GM19324 (cell line): ENCODE measurements around the gene ARMC2.
"Not testable (repeated sequence)": the region's sequence is repeated elsewhere in the genome, so short reads cannot be mapped to it uniquely, and the experiment has no call there.

Experiments used
- ATAC-seq: cut with Tn5 transposase; IDR thresholded peaks from one replicate; pipeline ENCODE4 v1.9.1; 2021; ENCODE audit warnings: mild to moderate bottlenecking, moderate library complexity; ENCODE audit not compliant: unreplicated experiment, low FRiP score

ARMC2 gene

DNA sequence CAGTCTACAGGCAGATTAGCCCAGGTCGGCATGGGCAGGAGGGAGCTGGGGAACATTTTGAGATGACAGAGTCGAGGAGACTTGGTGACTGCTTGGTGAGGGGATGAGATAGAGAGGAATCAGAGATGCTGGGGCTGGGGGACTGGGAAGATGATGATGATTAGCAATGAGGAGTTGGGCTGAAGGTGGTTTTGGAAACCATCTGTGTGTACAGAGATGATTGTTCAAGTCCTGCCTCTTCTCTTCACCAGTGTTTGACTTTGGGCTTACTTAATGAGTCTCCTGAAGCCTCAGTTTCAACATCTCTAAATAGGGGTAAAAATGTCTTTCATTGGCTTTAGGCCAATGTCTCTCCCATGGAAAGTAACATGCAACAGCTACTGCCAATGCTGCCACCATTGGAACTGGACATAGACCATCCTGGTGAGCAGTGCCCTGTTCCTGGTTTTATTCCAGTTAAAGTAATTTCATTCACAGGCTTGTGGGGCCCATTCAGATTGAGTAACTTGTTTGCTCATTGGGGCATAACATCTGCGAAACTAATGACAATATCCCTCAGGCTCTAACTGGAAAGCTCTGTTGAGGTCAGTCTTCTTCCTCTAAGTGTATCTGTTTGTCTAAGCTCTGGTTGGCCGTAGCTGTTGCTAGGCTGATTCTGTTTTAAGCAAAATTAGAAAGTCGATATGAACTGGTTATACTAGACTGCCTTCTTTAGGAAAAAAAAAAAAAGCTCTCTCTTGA lies 99.1 kb downstream of the ARMC2 start:
- ATAC-seq: no peak

DNA sequence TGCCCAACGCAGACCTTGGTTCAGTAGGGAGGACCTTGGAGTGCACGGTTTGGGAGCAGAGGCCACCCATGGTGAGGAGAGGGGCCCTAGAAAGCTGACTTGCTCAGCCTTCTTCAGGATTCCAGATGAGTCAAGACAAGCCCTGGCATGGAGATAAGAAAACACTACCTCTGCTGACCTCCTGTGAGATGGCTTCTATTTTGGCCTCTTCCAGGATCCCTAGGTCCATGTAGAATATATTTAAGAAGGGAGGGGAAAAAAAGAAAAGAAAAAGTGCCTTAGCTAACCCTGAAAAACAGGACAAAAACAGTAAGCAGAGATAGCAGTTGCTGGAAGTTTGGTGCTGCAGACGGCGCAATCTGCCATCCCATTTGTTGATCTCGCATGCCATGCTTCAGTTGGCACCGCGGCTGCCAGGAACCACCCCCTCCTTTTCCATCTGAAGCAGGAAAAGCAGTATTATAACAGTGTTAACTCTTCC lies 100.0 kb downstream of the ARMC2 start:
- ATAC-seq: no peak

DNA sequence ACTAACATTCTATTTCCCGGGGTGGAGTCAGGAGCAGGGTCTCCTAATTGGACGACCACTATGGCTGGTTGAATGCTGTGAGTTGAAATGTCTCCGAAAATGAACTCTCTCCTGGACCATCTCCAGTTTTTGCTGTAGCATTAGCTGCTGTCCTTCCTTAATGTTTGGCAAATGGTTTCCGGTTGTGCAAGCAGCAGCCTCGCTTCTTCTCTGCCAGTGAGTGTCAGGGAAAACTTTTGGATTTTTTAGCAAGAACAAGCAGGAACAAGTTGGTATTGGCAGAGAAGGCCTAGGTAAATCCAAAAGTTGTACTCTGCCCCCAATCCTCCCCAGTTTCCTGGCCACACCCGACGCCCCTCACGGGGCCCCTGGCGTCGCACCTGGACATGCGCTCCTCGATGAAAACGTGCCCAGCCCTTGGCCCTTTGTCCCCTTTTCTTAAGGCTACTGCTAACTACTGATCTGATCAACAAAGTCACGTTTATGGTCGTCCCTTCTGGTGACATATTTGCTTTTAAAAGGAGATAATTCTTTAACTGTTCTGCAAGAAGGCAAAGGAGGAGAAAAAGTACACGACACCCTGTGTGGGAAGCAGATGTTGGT lies 103.2 kb downstream of the ARMC2 start:
- ATAC-seq: no peak

DNA sequence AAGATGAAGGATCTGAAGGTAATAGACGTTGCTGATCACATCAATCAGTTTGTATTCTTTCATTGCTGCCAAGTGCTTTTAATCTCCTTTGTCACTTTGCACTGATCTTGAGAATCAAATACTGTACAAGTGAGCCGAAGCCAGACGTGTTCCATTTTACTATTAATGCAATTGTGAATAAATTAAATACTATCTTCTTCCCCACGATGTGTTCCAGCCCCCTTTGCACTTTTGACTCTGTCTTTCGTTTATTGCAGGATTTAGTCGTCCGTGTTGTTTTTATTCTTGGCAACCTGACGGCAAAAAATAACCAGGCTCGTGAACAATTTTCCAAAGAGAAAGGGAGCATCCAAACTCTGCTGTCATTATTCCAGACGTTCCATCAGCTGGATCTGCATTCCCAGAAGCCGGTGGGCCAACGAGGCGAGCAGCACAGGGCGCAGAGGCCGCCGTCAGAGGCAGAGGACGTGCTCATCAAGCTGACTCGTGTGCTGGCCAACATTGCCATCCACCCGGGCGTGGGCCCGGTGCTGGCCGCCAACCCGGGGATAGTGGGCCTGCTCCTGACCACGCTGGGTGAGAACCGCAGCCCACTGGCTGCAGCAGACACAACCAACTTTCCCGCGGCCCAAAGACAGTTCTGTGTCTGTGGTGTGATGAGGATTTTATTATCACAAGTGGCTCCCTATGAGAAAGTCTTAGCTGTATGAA lies 104.7 kb downstream of the ARMC2 start:
- no peak for ATAC-seq

DNA sequence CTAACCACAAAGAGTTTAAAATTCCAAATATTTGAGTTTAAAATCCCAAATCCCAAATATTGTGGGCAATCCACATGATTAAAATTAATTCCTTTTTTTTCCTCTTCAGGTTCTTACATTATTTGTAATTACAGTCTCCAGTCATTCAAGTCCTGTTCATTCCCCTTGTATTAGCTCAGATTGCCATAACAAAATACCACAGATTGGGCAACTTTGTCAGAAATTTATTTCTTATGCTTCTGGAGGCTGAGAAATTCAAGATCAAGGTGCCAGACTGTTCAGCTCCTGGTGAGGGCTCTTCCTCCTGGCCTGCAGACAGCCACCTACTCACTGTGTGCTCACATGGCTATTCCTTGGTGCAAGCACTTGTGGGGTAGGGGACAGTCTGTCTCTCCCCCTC lies 105.5 kb downstream of the ARMC2 start:
- ATAC-seq: no peak

DNA sequence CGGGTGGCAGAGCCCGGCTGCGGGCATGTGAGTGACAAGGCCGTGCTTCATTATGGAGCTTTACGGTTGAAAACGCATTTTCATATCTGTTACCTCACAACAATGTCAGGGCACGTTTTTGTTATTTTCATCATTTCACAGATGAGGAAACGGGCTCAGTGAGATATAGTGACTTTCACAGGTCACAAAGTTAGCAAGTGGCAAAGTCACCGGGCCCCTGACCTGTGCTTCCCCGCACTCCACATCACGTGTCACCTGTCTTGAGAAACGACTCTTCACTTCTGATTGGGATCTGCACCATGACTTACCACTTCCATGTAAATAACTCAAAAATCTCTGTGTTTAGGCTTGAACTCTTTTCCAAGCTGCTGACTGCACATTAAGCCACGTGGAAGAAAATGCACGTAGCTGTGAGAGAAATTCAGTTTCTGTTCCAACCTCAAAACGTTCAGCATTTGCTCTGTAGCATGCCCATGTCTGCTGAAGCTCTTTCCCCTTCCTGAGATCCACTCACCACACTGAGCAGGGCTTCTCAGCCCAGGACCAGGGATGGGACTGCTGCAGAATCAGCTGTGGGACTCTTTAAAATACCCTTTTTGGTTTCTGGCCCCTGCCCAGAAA lies 107.2 kb downstream of the ARMC2 start:
- no peak for ATAC-seq

DNA sequence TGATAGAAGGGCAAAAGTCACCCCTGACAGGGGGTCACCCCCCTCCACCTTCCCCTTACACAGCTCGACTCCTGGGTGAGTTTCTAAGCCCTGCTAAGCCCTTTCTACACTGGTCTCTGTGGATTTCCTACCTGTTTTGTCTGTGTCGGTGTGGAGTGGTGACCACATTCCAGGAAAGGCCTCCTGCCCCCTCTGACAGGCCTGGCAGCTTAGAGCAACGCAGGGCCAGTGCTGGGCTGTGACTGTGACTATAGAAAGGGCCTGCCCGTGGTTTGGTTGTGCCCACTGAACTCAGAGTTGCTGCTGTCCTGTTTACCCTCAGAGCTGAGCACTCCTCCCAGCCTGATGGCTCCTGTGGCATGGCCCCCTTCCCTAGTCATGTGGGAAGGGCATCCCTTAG lies 109.0 kb downstream of the ARMC2 start:
- ATAC-seq: no peak

DNA sequence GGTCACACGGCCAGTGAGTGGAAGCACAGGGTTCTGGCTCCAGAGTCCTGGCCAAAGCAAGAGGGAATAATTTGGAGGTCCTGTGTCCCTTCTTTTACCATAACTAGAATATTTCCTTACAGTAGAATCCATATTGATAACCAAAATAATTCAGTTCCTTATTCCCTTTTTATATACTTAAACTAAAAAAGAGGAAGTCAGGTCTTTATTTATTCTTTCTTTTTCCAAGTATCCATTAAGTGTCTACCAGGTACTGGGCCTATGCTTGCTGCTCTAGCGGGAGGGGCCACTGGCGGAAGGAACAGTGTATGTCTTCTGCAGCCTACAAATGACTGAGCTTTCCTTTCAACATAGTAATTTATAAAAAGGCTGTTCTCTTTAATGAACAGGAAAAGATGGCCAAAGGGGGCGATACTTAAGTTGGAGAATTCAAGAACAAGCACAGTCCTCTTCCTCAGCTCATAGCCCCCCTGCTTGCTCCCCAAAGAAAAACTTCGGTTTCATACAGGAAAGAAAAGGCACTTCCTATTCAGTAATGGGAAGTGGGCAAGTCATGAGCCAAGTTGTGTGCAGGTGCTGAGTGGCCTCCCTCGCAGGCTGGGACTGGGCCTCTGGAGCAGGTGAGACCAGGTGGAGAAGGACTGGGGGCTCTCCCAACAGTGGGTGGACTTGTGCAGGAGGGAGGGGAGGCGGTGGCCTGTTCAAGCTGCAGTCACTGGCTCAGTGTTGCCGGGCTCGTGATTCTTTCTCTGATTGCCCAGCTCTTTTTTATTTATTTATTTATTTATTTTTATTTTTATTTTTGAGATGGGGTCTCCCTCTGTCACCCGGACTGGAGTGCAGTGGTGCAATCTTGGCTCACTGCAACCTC lies 110.9 kb downstream of the ARMC2 start:
- no peak for ATAC-seq

DNA sequence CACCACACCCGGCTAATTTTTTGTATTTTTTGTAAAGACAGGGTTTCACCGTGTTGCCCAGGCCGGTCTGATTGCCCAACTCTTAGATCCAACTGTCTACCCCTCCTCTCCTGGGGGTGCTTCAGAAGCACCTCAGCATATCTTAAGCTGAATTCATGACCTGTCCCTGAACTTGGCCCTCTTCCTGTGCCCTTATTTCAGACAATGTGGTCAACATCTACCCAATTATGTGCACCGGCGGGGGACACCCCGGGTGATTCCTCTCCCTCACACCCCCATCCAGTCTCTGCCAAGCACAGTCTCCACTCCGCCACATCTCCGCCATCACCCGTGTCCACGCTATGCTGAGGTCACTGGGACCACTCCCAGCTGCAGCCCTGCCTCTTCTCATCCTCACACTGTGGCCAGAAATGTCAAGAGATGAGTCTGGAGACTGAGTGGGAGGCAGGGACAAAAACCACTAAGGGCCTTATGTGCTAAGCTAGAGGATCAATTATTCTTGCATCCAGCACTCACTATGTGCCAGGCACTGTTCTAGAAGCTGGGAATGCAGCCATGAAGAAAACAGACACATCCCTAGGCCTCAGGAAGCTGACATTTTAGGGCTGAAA lies 111.9 kb downstream of the ARMC2 start:
- ATAC-seq: no peak

DNA sequence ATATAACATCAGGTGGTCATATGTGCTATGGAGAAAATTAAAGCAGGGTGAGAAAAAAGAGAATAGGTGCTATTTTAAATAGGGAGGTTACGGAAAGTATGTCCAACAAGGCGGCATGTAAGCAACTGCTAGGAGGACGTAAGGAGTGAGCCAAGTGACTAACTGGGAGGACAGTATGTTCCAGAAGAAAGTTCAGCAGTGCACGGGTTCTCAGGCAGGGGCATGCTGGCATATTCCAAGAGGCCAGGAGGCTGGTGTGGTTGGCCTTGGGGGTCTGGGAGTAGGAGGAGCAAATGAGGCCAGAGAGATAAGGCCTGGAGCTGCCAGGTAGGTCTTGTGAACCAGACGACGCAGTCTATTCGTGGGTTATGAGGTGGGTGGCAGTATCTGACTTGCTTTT lies 112.4 kb downstream of the ARMC2 start:
- no peak for ATAC-seq

DNA sequence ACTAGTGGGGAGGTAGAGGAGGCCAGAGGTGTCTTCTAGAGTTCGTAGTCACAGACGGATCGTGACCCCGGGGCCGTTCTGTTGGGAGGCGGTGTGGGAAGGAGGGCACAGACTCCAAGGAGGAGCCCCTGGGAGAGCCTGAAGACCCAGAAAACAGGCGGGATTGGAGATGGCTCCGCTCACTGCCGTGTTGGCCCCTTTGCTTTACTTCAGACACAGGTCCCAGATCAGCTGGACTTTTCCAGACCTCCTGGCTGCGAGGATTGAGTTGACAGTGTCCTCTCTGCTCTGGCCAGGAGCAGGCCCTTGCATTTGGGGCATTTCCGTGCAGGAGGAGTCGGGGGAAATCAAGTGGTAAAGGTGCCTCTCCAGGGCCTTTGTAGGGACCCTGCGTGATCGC lies 112.9 kb downstream of the ARMC2 start:
- no peak for ATAC-seq

DNA sequence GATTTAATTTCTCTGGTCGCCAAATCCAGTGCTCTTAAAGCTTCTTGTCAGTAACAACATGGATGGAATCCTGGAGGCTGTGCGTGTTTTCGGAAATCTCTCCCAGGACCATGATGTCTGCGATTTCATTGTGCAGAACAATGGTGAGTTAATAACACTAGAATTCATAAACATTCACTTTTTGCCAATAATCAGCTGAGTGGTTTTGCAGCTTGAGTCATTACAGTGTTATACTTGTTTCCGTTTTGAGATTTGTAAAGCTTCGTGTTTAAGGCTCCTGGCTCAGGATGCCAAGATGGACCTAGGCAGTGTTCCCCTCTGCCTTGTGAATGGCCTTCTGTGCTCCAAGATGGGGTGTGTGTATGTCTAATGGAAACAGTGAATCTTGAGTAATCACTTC lies 113.8 kb downstream of the ARMC2 start:
- ATAC-seq: no peak

DNA sequence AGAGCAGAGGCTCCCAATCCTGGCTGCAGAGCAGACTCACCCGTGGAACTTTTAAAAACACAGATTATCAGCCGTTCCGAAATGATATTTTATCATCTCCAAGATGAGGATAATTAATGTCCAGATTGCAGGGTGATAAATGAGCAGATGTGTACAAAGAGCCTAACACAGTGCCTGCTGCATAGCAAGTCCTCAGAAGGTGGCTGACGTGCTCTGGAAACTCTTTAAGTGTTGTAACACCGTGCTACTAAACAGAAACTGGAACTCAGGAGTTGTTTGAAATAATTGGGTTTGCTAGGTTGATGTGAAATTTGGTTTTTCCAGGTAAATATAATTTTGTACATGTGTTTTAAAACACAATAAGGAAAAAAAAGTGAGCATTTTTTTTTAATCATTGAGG lies 118.0 kb downstream of the ARMC2 start:
- ATAC-seq: no peak

DNA sequence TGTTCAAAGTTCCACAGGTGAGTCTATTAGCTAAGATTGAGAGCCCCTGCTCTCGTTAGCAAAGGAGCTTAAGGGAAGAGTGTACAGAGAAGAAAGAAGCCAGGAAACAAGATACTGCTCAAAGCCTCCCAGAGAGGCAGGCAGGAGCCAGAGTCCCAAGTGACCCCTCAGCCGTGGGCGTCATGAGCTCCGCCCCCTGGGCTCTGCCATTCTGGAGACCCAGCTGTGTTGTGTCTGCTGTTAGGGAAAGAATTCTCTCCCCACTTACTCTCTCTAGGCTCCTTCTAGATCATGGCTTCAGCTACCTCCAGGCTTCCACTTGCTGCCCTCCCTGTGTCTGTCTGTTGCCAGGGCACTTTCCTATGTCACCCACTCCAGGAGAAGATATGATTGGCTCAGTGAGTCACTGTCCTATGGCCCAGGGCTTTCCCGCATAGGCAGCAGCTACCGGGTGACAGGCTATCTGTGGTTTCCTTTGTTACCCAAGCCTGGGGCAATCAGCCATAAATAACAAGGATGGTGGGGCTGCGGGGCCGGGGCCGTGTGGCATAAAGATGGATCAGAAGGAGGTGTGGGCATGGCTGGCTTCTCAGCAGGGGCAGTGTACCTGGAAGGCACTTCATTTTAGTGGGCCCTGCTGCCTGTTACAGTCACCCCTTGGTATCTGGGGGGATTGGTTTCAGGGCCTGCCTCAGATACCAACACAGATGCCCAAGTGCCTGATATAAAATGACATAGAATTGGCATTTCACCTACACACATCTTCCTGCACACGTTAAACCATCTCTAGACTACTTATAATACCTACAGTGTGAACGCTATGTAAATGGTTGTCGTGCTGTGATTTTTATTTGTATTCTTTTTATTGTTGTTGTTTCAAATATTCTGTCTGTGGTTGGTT lies 118.9 kb downstream of the ARMC2 start:
- no peak for ATAC-seq

DNA sequence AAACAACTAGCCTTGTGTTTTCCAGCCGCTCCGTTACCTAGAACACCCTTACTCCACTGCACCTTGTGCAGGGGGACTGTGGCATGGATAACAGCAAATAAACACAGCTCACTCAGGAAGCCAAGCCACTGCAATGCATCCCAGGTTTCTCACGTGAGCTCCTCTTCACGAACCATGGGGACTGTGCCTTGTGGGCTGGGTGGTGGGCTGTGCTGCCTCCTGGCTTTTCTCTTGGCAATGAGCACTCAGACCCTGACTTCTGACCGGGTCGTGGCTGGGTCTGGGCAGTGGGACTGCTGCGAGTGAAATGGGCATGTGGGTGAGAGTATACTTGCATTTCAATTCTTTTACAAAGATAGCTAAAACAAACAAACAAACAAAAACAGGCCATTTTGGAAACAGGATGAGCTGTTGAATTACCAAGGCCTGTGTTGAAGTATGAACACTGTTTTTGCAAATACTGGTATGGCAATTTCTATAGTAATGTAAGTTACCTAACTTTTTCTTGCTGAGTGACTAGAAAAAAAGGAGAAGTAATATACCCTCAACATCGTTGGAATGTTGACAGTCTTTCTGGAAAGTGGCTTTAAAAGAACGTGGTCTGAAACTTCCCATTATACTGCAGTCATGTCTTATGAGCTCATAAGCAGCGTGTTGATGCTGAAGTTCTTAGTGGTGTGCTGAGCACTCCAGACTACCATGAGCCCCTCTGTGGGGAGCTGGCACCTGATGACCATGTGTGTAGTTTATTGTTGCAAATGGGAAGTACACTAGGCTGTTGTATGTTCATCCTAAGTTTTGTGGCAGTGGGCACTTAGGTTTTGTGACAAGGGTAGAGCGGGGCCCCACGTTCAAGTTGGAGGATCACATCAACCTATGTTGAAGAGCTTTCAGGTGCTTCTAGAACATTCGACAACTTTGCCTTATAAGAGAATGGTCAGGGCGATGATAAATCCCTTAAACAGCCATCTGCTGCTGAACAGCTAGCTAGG lies 120.4 kb downstream of the ARMC2 start:
- ATAC-seq: no peak

DNA sequence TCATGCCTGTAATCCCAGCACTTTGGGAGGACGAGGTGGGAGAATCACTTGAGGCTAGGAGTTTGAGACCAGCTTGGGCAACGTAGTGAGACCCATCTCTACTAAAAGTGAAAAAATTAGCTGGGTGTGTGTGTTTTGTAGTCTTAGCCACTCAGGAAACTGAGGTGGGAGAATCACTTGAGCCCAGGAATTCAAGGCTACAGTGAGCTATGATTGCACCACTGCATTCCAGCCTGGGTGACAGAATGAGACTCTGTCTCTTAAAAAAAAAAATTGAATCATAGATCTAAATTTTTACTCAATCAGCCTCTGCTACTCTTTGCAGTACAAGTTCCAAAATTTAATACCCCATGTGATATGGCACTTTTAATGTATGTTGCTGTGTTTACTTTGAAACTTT lies 121.6 kb downstream of the ARMC2 start:
- no peak for ATAC-seq

DNA sequence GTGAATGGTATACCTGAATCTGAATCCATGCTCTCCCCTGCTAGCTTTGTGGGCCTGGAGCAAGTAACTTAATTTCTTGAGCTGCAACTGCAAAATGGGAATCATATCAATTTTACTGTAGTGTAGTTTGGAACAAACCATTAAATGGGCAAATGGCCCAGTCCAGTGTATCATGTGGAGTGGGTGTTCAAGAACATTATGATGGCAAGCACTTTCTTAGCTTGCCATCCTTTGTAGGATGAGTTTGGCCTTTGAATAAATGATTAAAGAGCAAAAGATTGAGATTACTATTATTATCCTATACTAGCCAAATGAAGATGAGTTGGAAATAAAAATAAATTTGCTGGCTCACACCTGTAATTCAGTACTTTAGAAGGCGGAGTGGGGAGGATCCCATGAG lies 126.0 kb downstream of the ARMC2 start:
- ATAC-seq: no peak

DNA sequence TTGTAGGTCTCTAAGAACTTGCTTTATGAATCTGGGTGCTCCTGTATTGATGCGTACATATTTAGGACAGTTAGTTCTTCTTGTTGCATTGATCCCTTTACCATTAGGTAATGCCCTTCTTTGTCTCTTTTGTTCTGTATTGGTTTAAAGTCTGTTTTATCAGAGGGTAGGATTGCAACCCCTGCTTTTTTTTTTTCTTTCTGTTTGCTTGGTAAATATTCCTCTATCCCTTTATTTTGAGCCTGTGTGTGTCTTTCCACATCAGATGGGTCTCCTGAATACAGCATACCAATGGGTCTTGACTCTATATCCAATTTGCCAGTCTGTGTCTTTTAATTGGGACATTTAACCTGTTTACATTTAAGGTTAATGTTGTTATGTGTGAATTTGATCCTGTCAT lies 130.4 kb downstream of the ARMC2 start:
- not testable (repeated sequence) for ATAC-seq
